Measurements from ENCODE around the gene SBF2. TPM values are rescaled to one million over a fixed set of nuclear protein-coding genes. Genes with fewer than 3 reads are reported as not detected.

SBF2 gene
- total RNA-seq, 4 donors from 2014 or later, result 42.3 to 106 (median 45.3) TPM

GRCh38 chr11:9753021-9753420 is 541.0 kb downstream of the SBF2 start:
- H3K27me3 ChIP-seq, result no peaks in the 10 kb centered on the region
- DNase-seq (ENCODE audit: low spot score in 2 of 2), result no peak
- peaks cover 50% of the 10 kb centered on the region for H3K4me1 ChIP-seq
- no peaks in the 10 kb centered on the region for H3K9me3 ChIP-seq
- H3K27ac ChIP-seq, result no peak overlapping the region
- H3K4me3 ChIP-seq, result no peak overlapping the region
- WGBS, result 62% methylated on average over 3 of the region's 3 CpGs
- peaks cover 25% of the 10 kb centered on the region for H3K36me3 ChIP-seq
- TF ChIP-seq POLR2AphosphoS5 (IDR thresholded peaks at IDR 0.05), result no peak
- TF ChIP-seq POLR2A (IDR thresholded peaks at IDR 0.05), result no peak
- TF ChIP-seq CTCF (IDR thresholded peaks at IDR 0.05), result no peak
- no peak for TF ChIP-seq EP300 (IDR thresholded peaks at IDR 0.05)

- WGBS, result 72% methylated on average over 3 of the region's 3 CpGs
- TF ChIP-seq EP300 (IDR thresholded peaks at IDR 0.05) (no peak), POLR2AphosphoS5 (IDR thresholded peaks at IDR 0.05) (no peak), POLR2A (IDR thresholded peaks at IDR 0.05) (no peak), CTCF (IDR thresholded peaks at IDR 0.05) (no peak)
- no peaks in the 10 kb centered on the region for H3K27me3 ChIP-seq
- no peak overlapping the region for H3K4me3 ChIP-seq
- peaks cover 25% of the 10 kb centered on the region for H3K36me3 ChIP-seq
- DNase-seq (ENCODE audit: low spot score in 2 of 2), result no peak
- H3K27ac ChIP-seq, result no peak overlapping the region
- H3K9me3 ChIP-seq, result no peaks in the 10 kb centered on the region
- peaks cover 48% of the 10 kb centered on the region for H3K4me1 ChIP-seq
Observed at GRCh38 chr11:9752091-9752490, 541.9 kb downstream of the SBF2 start.

GRCh38 chr11:9750551-9750950 is 543.5 kb downstream of the SBF2 start:
- TF ChIP-seq POLR2AphosphoS5 (IDR thresholded peaks at IDR 0.05) (no peak), CTCF (IDR thresholded peaks at IDR 0.05) (no peak), POLR2A (IDR thresholded peaks at IDR 0.05) (no peak), EP300 (IDR thresholded peaks at IDR 0.05) (no peak)
- no peak overlapping the region for H3K27ac ChIP-seq
- no peaks in the 10 kb centered on the region for H3K27me3 ChIP-seq
- H3K4me1 ChIP-seq, result peaks cover 32% of the 10 kb centered on the region
- H3K9me3 ChIP-seq, result no peaks in the 10 kb centered on the region
- 57% methylated on average over 4 of the region's 4 CpGs for WGBS
- peaks cover 31% of the 10 kb centered on the region for H3K36me3 ChIP-seq
- no peak overlapping the region for H3K4me3 ChIP-seq
- no peak for DNase-seq (ENCODE audit: low spot score in 2 of 2)

GRCh38 chr11:9748361-9748970 is 545.6 kb downstream of the SBF2 start:
- no peaks in the 10 kb centered on the region for H3K27me3 ChIP-seq
- TF ChIP-seq CTCF (IDR thresholded peaks at IDR 0.05) (peak; percentile 51 to 62), POLR2AphosphoS5 (IDR thresholded peaks at IDR 0.05) (no peak), POLR2A (IDR thresholded peaks at IDR 0.05) (no peak), EP300 (IDR thresholded peaks at IDR 0.05) (no peak)
- H3K9me3 ChIP-seq, result no peaks in the 10 kb centered on the region
- no peak overlapping the region for H3K4me3 ChIP-seq
- 50% methylated on average over 7 of the region's 7 CpGs for WGBS
- no peak overlapping the region for H3K27ac ChIP-seq
- H3K36me3 ChIP-seq, result peaks cover 43% of the 10 kb centered on the region
- no peak for DNase-seq (ENCODE audit: low spot score in 2 of 2)
- H3K4me1 ChIP-seq, result peaks cover 13% of the 10 kb centered on the region

- H3K27ac ChIP-seq, result no peak overlapping the region
- peaks cover 13% of the 10 kb centered on the region for H3K4me1 ChIP-seq
Observed at GRCh38 chr11:9747828-9748227, 546.2 kb downstream of the SBF2 start.

More at GRCh38 chr11:9747828-9748227, 546.2 kb downstream of the SBF2 start:
- TF ChIP-seq EP300 (IDR thresholded peaks at IDR 0.05) (no peak), POLR2AphosphoS5 (IDR thresholded peaks at IDR 0.05) (no peak), CTCF (IDR thresholded peaks at IDR 0.05) (no peak), POLR2A (IDR thresholded peaks at IDR 0.05) (no peak)
- Histone ChIP-seq H3K27me3 (no peaks in the 10 kb centered on the region), H3K9me3 (no peaks in the 10 kb centered on the region), H3K4me3 (no peak overlapping the region), H3K36me3 (peaks cover 43% of the 10 kb centered on the region)
- 62% methylated on average over 5 of the region's 5 CpGs for WGBS
- DNase-seq (ENCODE audit: low spot score in 2 of 2), result no peak
